ENCODE data around the gene GARIN3.

GARIN3 gene

DNA sequence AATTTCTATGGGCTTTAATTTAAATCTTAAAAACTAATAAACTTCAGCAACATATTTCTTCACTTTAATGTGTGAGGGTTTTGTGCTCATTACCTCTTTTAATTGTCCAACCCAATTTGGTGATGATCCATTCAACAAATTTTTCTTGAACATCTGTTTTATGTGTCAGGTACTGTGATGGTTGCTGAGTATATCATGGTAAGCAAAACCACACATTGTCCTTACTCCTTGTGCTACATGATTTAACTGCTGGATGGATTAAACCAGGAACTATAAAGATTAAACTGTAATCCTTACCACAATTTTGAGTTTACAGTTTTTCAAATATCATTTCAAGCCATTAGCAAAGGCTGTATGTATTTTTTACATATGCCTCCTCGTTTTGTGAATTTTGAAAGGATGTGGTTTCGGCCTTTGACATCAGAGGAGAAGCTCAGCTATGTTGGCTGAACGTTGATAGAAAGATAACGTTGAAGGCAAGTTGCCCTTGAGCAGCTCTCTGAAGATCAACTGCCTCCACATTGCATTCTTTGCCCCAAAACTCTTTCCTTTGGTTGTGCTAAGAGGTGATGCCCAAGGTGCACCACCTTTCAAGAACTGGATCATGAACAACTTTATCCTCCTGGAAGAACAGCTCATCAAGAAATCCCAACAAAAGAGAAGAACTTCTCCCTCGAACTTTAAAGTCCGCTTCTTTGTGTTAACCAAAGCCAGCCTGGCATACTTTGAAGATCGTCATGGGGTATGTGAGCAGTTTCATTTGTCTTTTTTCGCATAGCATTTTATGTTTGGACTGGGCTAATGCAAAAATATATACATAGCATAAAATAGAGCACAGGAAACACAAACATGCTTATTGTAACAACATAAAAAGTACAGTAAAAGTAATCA is 14.6 kb upstream of the GARIN3 start, which contains the start of gene ITK:
Gene ITK (plus strand): TSS at position 467 of the 891 bp plus-strand sequence. CDS start 138 bp downstream, at position 605.
- no peak within 1 kb of the TSS for H3K27ac ChIP-seq (ENCODE audit: low read length)
- no peaks in the 10 kb centered on the region for H3K4me1 ChIP-seq (ENCODE audit: control insufficient read depth, low read depth, low read length)
- no peaks in the 10 kb centered on the region for H3K36me3 ChIP-seq (ENCODE audit: control insufficient read depth, low read depth, low read length)
- no peaks in the 10 kb centered on the region for H3K9me3 ChIP-seq (ENCODE audit: control insufficient read depth, low read depth, low read length)
- no peak within 1 kb of the TSS for H3K4me3 ChIP-seq (ENCODE audit: low read length)
- peaks cover 2% of the 10 kb centered on the region for H3K27me3 ChIP-seq (ENCODE audit: control insufficient read depth, insufficient read depth, low read length)
- no peak within 1 kb of the TSS for H3K9ac ChIP-seq (ENCODE audit: low read length)

DNA sequence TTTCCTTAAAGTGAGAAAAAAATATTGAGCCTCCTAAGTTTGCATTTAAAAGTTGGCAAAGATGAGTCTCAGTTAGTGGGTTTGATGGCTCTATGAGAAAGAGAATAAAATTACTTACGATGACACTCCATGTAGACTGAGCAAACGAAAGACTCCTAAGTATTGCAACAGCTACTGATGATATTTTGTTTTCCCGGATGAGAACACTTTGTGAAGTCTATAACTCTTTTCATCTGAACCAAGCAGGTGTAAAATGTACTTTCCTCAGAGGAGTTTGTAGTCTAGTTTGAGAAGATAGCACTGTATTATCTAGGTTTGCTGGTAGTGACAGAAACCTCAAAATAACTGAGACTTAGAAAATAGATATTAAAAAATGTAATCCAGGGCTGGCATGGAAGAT is 12.9 kb upstream of the GARIN3 start:
- H3K27ac ChIP-seq (ENCODE audit: low read length), result no peak overlapping the region
- no peaks in the 10 kb centered on the region for H3K27me3 ChIP-seq (ENCODE audit: control insufficient read depth, insufficient read depth, low read length)
- H3K9me3 ChIP-seq (ENCODE audit: control insufficient read depth, low read depth, low read length), result no peaks in the 10 kb centered on the region
- no peaks in the 10 kb centered on the region for H3K36me3 ChIP-seq (ENCODE audit: control insufficient read depth, low read depth, low read length)
- H3K4me3 ChIP-seq (ENCODE audit: low read length), result no peak overlapping the region
- no peaks in the 10 kb centered on the region for H3K4me1 ChIP-seq (ENCODE audit: control insufficient read depth, low read depth, low read length)
- H3K9ac ChIP-seq (ENCODE audit: low read length), result no peak overlapping the region

DNA sequence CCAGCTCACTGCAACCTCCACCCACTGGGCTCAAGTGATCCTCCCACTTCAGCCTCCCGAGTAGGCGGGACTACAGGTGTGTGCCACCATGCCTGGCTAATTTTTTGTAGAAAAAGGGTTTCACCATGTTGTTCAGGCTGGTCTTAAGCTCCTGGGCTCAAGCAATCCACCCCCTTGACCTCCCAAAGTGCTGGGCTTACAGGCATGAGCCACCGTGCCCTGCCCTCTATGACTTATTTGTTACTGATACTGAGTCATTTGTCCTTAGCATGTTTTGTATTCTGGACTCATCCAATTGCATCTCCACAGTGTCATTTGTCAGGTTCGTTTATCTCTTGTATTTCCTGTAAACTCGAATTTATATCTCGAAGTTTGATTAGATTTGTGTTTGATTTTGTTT is 11.9 kb upstream of the GARIN3 start:
- Histone ChIP-seq H3K27ac (ENCODE audit: low read length) (no peak overlapping the region), H3K9ac (ENCODE audit: low read length) (no peak overlapping the region), H3K4me3 (ENCODE audit: low read length) (no peak overlapping the region), H3K4me1 (ENCODE audit: control insufficient read depth, low read depth, low read length) (no peaks in the 10 kb centered on the region), H3K36me3 (ENCODE audit: control insufficient read depth, low read depth, low read length) (no peaks in the 10 kb centered on the region), H3K27me3 (ENCODE audit: control insufficient read depth, insufficient read depth, low read length) (no peaks in the 10 kb centered on the region), H3K9me3 (ENCODE audit: control insufficient read depth, low read depth, low read length) (no peaks in the 10 kb centered on the region)

DNA sequence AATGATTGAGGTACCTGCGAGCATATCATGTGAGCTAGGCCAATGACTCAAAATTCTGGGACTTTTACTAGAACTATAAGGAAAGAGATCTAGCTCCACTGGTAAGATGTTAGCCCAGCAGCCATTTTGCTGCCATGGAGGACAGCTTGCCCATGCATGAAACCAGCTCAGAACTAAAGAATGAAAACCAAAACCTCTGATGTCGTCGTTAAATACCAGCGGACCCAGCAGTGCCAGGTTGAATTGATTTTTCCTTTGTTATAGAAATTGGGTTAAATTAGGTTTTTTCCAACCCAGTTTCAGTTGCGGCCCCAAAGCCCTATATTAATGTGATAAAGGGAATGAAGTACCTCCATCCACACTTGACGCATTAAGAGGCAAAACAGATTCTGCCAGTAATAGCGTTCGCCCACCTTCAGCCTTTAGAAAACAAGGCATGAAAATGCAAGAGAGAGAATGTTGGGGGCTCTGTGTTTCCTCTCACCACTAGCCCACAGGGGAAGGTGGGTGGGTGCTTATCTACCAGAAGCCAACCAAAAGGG is 9.1 kb upstream of the GARIN3 start:
- H3K4me3 ChIP-seq (ENCODE audit: low read length), result no peak overlapping the region
- H3K27me3 ChIP-seq (ENCODE audit: control insufficient read depth, insufficient read depth, low read length), result no peaks in the 10 kb centered on the region
- no peaks in the 10 kb centered on the region for H3K36me3 ChIP-seq (ENCODE audit: control insufficient read depth, low read depth, low read length)
- H3K27ac ChIP-seq (ENCODE audit: low read length), result no peak overlapping the region
- H3K9me3 ChIP-seq (ENCODE audit: control insufficient read depth, low read depth, low read length), result no peaks in the 10 kb centered on the region
- H3K9ac ChIP-seq (ENCODE audit: low read length), result no peak overlapping the region
- H3K4me1 ChIP-seq (ENCODE audit: control insufficient read depth, low read depth, low read length), result peaks cover 3% of the 10 kb centered on the region

DNA sequence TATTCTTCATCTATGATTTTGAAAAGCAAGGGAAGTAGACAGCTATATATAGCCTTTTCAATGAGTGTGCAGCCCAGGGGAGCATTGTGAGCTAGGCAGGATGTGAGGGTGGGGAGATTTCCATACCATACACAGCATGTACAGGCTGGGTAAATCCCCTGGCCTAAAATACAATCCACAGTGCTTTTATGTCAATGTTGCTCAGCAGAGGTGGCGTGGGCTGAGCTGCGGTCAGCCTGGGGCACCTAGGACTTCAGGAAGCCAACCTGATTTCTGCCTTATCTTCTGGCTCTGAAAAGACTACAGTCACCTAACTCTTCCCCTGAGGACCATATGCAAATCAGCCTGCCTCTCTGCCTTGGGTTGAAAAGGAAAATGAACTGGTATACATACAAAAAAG is 6.3 kb upstream of the GARIN3 start:
- no peaks in the 10 kb centered on the region for H3K36me3 ChIP-seq (ENCODE audit: control insufficient read depth, low read depth, low read length)
- H3K9me3 ChIP-seq (ENCODE audit: control insufficient read depth, low read depth, low read length), result no peaks in the 10 kb centered on the region
- peaks cover 3% of the 10 kb centered on the region for H3K4me1 ChIP-seq (ENCODE audit: control insufficient read depth, low read depth, low read length)
- H3K4me3 ChIP-seq (ENCODE audit: low read length), result no peak overlapping the region
- H3K27ac ChIP-seq (ENCODE audit: low read length), result no peak overlapping the region
- H3K27me3 ChIP-seq (ENCODE audit: control insufficient read depth, insufficient read depth, low read length), result no peaks in the 10 kb centered on the region
- no peak overlapping the region for H3K9ac ChIP-seq (ENCODE audit: low read length)

DNA sequence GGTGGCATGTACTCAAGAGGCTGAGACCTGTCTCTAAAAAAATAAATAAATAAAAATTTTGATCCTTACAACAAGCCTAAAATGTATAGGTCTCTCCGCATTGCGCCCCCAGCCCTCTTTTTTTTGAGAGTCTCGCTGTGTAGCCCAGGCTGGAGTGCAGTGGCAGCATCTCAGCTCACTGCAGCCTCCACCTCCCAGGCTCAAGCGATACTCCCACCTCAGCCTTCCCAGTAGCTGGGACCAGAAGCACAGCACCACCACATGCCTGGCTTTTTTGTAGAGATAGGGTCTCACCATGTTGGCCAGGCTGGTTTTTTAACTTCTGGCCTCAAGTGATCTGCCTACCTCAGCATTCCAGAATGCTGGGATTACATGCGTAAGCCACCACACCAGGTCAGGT is 2.2 kb upstream of the GARIN3 start:
- Histone ChIP-seq H3K9me3 (ENCODE audit: control insufficient read depth, low read depth, low read length) (no peaks in the 10 kb centered on the region), H3K4me3 (ENCODE audit: low read length) (no peak overlapping the region), H3K27ac (ENCODE audit: low read length) (no peak overlapping the region), H3K27me3 (ENCODE audit: control insufficient read depth, insufficient read depth, low read length) (no peaks in the 10 kb centered on the region), H3K4me1 (ENCODE audit: control insufficient read depth, low read depth, low read length) (peaks cover 3% of the 10 kb centered on the region), H3K9ac (ENCODE audit: low read length) (no peak overlapping the region), H3K36me3 (ENCODE audit: control insufficient read depth, low read depth, low read length) (no peaks in the 10 kb centered on the region)

DNA sequence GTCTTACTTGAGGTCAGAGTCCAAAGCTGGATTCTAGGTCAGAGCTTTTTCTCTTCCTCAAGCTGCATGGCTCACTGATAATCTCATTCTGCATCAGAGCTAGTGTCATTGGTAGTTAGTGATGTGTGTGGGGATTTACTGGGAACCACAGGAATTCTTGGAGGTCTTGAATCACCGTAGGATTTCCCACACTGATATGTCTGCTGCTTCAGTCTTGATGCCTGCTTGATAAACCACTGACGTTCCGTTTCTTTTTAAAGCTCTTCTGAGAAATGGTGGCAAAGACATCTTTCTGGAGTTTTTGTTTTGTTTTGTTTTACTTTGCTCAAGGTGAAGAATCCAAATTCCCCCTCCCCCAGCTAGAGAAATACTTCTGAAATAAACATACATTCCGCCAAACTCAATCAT is 1.2 kb upstream of the GARIN3 start:
- H3K36me3 ChIP-seq (ENCODE audit: control insufficient read depth, low read depth, low read length), result no peaks in the 10 kb centered on the region
- H3K4me1 ChIP-seq (ENCODE audit: control insufficient read depth, low read depth, low read length), result no peaks in the 10 kb centered on the region
- no peaks in the 10 kb centered on the region for H3K27me3 ChIP-seq (ENCODE audit: control insufficient read depth, insufficient read depth, low read length)
- no peak overlapping the region for H3K4me3 ChIP-seq (ENCODE audit: low read length)
- no peak overlapping the region for H3K27ac ChIP-seq (ENCODE audit: low read length)
- no peaks in the 10 kb centered on the region for H3K9me3 ChIP-seq (ENCODE audit: control insufficient read depth, low read depth, low read length)
- no peak overlapping the region for H3K9ac ChIP-seq (ENCODE audit: low read length)

DNA sequence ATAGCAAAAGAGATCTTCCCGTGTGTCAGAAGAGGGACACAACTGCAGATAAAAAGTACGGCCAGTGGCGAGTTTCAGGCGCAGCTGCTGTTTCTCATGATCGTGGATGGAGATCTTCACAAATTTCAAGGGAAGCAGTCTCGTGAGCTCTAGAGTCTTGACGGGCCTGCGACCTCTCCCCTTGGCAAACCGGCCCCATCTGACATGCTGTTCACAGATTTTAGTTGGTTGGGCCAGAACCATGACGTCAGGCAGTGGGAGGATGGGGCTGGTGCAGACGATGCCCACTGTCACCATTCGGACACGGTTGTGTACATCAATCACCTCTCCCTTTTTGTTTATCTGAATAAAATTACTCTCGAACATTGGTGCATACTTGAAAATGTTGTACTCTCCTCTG is 396 bp downstream of the GARIN3 start:
- no peak overlapping the region for H3K9ac ChIP-seq (ENCODE audit: low read length)
- H3K27ac ChIP-seq (ENCODE audit: low read length), result no peak overlapping the region
- no peaks in the 10 kb centered on the region for H3K4me1 ChIP-seq (ENCODE audit: control insufficient read depth, low read depth, low read length)
- no peaks in the 10 kb centered on the region for H3K36me3 ChIP-seq (ENCODE audit: control insufficient read depth, low read depth, low read length)
- H3K9me3 ChIP-seq (ENCODE audit: control insufficient read depth, low read depth, low read length), result no peaks in the 10 kb centered on the region
- no peaks in the 10 kb centered on the region for H3K27me3 ChIP-seq (ENCODE audit: control insufficient read depth, insufficient read depth, low read length)
- no peak overlapping the region for H3K4me3 ChIP-seq (ENCODE audit: low read length)

DNA sequence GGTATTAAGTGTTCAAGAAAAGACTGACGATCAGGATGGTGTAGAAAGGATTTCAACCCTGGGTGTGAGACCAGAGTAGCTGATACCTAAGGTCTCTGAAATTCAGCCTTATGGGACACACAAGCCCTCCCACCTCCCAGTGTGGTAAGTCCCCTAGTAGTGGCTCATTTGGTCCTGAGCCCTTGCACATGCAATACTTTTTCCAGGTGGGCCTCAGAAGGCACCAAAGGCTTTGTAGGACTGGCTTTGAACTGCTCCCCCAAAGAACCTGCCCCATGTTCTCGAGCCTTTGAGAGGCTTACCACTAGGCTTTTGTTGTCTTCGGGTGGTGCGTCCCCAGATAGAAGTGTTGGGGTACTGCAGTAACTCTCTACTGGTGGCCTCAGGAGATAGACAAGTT is 803 bp downstream of the GARIN3 start:
- Histone ChIP-seq H3K9ac (ENCODE audit: low read length) (no peak overlapping the region), H3K27ac (ENCODE audit: low read length) (no peak overlapping the region), H3K4me1 (ENCODE audit: control insufficient read depth, low read depth, low read length) (no peaks in the 10 kb centered on the region), H3K9me3 (ENCODE audit: control insufficient read depth, low read depth, low read length) (no peaks in the 10 kb centered on the region), H3K36me3 (ENCODE audit: control insufficient read depth, low read depth, low read length) (no peaks in the 10 kb centered on the region), H3K4me3 (ENCODE audit: low read length) (no peak overlapping the region), H3K27me3 (ENCODE audit: control insufficient read depth, insufficient read depth, low read length) (no peaks in the 10 kb centered on the region)

DNA sequence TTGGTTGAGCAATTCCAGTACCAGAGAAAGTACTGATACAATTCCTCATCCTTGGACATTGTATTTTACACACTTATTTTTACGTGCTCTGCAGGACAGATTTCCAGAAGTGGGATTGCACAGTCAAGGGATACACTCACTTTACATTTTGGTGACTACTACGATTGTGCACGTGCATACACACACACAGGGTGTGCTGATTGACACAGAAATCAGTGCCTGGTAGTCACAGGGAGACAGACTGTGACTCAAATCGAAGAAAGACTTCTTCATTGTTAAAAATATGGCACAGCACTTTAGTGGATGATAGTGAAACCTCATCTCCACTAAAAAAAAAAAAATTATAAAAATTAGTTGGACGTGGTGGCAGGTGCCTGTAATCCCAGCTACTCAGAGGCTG is 1.5 kb downstream of the GARIN3 start:
- Histone ChIP-seq H3K4me3 (ENCODE audit: low read length) (no peak overlapping the region), H3K9me3 (ENCODE audit: control insufficient read depth, low read depth, low read length) (no peaks in the 10 kb centered on the region), H3K27ac (ENCODE audit: low read length) (no peak overlapping the region), H3K36me3 (ENCODE audit: control insufficient read depth, low read depth, low read length) (no peaks in the 10 kb centered on the region), H3K9ac (ENCODE audit: low read length) (no peak overlapping the region), H3K4me1 (ENCODE audit: control insufficient read depth, low read depth, low read length) (no peaks in the 10 kb centered on the region), H3K27me3 (ENCODE audit: control insufficient read depth, insufficient read depth, low read length) (no peaks in the 10 kb centered on the region)

DNA sequence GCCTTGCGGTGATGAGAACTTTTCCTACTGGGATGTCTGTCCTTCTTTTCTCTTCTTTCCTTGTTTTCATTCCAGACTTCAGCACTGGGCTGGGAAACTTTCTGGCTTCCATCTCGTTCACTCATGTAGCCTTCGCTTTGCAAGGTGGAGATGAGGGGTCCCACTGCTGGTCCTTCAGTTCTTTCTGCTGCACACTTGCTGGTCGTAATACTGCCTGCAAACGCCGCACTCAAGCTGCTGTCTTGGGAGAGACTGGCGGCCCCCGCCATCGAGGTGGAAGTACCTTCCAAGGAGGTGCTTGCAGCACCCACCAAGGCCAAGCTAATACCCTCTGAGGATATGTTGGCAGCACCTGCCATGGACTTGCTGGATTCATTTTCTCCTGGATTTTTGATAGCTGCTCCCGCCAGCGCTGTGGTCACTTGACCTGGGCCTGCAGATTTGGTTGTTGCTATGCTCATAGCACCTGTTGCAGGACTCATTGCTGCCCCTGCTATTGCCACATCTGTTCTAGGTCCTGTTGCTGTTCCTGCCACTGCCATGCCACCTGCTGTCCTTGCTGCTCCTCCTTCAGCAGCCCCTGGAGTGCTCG is 3.0 kb downstream of the GARIN3 start:
- H3K27me3 ChIP-seq (ENCODE audit: control insufficient read depth, insufficient read depth, low read length), result no peaks in the 10 kb centered on the region
- no peaks in the 10 kb centered on the region for H3K4me1 ChIP-seq (ENCODE audit: control insufficient read depth, low read depth, low read length)
- no peaks in the 10 kb centered on the region for H3K36me3 ChIP-seq (ENCODE audit: control insufficient read depth, low read depth, low read length)
- H3K9ac ChIP-seq (ENCODE audit: low read length), result no peak overlapping the region
- no peak overlapping the region for H3K4me3 ChIP-seq (ENCODE audit: low read length)
- H3K27ac ChIP-seq (ENCODE audit: low read length), result no peak overlapping the region
- no peaks in the 10 kb centered on the region for H3K9me3 ChIP-seq (ENCODE audit: control insufficient read depth, low read depth, low read length)
